Tibial nerve (tissue), 3 donors: ENCODE results near the gene KRTAP10-3.

Experiments
- CTCF ChIP-seq, 5 experiments: fragments of 200-600 bp in 3 of 5; fragments of 450-650 bp in 2 of 5; sonication (generic) in 3 of 5; IDR thresholded peaks; one replicate each; pipeline ENCODE4 v1.5.1; 2016 to 2019; ENCODE audit warnings: antibody characterized with exemption in 5 of 5, mild to moderate bottlenecking in 3 of 5, moderate library complexity in 2 of 5
- POLR2A ChIP-seq, 2 donors: fragments of 450-650 bp; IDR thresholded peaks; one replicate each; pipeline ENCODE4 v1.6.1; 2017; ENCODE audit warnings: antibody characterized with exemption in 2 of 2, mild to moderate bottlenecking in 2 of 2, moderate library complexity in 2 of 2

DNA sequence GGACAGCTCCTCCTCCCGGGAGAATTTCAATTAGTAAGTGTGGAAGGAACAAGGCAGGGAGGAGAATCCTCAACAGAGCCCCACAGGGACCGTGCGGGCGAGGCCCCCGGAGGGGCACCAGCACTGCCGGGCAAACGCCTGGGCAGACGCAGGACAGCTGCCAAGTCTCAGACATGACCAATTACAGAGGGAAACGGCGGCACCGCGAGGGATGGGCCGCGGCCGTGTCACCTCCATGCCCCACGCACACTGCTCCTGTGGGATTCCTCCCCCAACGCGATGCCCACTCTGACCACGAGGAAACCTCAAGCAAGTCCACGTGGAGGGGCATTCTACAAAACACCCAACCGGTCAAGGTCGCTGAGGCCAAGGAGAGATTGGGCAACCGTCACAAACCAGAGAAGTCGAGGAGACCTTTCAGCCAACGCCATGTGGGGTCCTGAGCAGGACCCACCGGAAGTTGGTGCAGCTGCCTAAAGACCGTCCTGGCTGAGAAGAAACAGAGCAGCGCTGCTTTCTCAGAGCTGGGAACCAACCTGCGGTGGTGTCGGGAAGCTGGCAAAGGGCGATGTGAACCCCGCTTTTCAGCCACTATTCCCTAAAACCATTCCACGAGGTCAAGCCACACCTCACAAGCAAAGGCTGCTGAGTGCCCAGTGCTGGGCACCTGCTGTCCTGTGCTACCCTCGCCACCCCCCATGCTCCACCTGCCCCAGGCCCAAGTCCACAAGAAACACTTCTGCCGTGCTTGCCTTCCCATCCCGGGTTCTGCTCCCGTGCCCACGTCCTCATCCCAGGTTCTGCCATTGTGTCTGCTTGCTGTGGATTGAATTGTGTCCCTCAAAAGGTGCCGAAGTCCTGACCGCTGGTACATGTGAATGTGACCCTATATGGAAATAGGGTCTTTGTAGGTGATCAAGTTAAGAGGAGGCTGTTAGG is 13.5 kb upstream of the KRTAP10-3 start:
- TF ChIP-seq CTCF (IDR thresholded peaks at IDR 0.05) (no peak), POLR2A (IDR thresholded peaks at IDR 0.05) (no peak)
